Measurements from ENCODE around the gene DIO1. TPM values are rescaled to one million over a fixed set of nuclear protein-coding genes. Genes with fewer than 3 reads are reported as not detected.

DIO1 gene
- total RNA-seq, 1 donor from 2014 or later: not detected

- DNase-seq (ENCODE audit: low spot score): no peak
- TF ChIP-seq CTCF (IDR thresholded peaks at IDR 0.05): no peak
- H3K4me1 Mint-ChIP-seq (ENCODE audit: low read depth): peaks cover 22% of the 10 kb centered on the region
- peaks cover 17% of the 10 kb centered on the region for H3K36me3 Mint-ChIP-seq (ENCODE audit: low read depth)
- no peaks in the 10 kb centered on the region for H3K27me3 Mint-ChIP-seq (ENCODE audit: low read depth)
- no peak overlapping the region for H3K27ac Mint-ChIP-seq (ENCODE audit: unreplicated experiment)
- H3K4me3 Mint-ChIP-seq (ENCODE audit: unreplicated experiment): no peak overlapping the region
- peaks cover 4% of the 10 kb centered on the region for H3K9me3 Mint-ChIP-seq (ENCODE audit: low read depth)
Measured at GRCh38 chr1:53934170-53934765, 40.3 kb downstream of the DIO1 start.

- Mint-ChIP-seq H3K36me3 (ENCODE audit: low read depth) (peaks cover 17% of the 10 kb centered on the region), H3K9me3 (ENCODE audit: low read depth) (peaks cover 4% of the 10 kb centered on the region), H3K4me3 (ENCODE audit: unreplicated experiment) (no peak overlapping the region), H3K4me1 (ENCODE audit: low read depth) (peaks cover 18% of the 10 kb centered on the region), H3K27ac (ENCODE audit: unreplicated experiment) (no peak overlapping the region), H3K27me3 (ENCODE audit: low read depth) (no peaks in the 10 kb centered on the region)
- DNase-seq (ENCODE audit: low spot score): no peak
- no peak for TF ChIP-seq CTCF (IDR thresholded peaks at IDR 0.05)
Measured at GRCh38 chr1:53936430-53936829, 42.4 kb downstream of the DIO1 start.

- H3K9me3 Mint-ChIP-seq (ENCODE audit: low read depth): peaks cover 4% of the 10 kb centered on the region
- H3K36me3 Mint-ChIP-seq (ENCODE audit: low read depth): peaks cover 15% of the 10 kb centered on the region
- H3K4me1 Mint-ChIP-seq (ENCODE audit: low read depth): peaks cover 25% of the 10 kb centered on the region
- TF ChIP-seq CTCF (IDR thresholded peaks at IDR 0.05): no peak
- no peak for DNase-seq (ENCODE audit: low spot score)
- H3K27me3 Mint-ChIP-seq (ENCODE audit: low read depth): no peaks in the 10 kb centered on the region
- no peak overlapping the region for H3K27ac Mint-ChIP-seq (ENCODE audit: unreplicated experiment)
- no peak overlapping the region for H3K4me3 Mint-ChIP-seq (ENCODE audit: unreplicated experiment)
Measured at GRCh38 chr1:53938136-53938830, 44.3 kb downstream of the DIO1 start.

GRCh38 chr1:53942127-53942957 is 48.4 kb downstream of the DIO1 start:
- Mint-ChIP-seq H3K36me3 (ENCODE audit: low read depth) (peaks cover 2% of the 10 kb centered on the region), H3K27me3 (ENCODE audit: low read depth) (no peaks in the 10 kb centered on the region), H3K4me1 (ENCODE audit: low read depth) (peaks cover 40% of the 10 kb centered on the region), H3K4me3 (ENCODE audit: unreplicated experiment) (no peak overlapping the region), H3K9me3 (ENCODE audit: low read depth) (no peaks in the 10 kb centered on the region), H3K27ac (ENCODE audit: unreplicated experiment) (no peak overlapping the region)
- DNase-seq (ENCODE audit: low spot score): no peak
- TF ChIP-seq CTCF (IDR thresholded peaks at IDR 0.05): no peak

GRCh38 chr1:53943090-53943489 is 49.1 kb downstream of the DIO1 start:
- no peaks in the 10 kb centered on the region for H3K27me3 Mint-ChIP-seq (ENCODE audit: low read depth)
- no peaks in the 10 kb centered on the region for H3K36me3 Mint-ChIP-seq (ENCODE audit: low read depth)
- no peak for TF ChIP-seq CTCF (IDR thresholded peaks at IDR 0.05)
- no peaks in the 10 kb centered on the region for H3K9me3 Mint-ChIP-seq (ENCODE audit: low read depth)
- H3K4me3 Mint-ChIP-seq (ENCODE audit: unreplicated experiment): no peak overlapping the region
- DNase-seq (ENCODE audit: low spot score): no peak
- peaks cover 44% of the 10 kb centered on the region for H3K4me1 Mint-ChIP-seq (ENCODE audit: low read depth)
- no peak overlapping the region for H3K27ac Mint-ChIP-seq (ENCODE audit: unreplicated experiment)
